SKM-1 treated with dmso at 0.1 percent for 144 hours (cell line): ENCODE measurements around the gene MASP2.
A peak's percentile ranks its signal among the peaks of the same experiment; 100 is the strongest.
"Not testable (repeated sequence)": the region's sequence is repeated elsewhere in the genome, so short reads cannot be mapped to it uniquely, and the experiment has no call there.

ENCODE experiments used
- DNase-seq: peaks from one replicate; lab custom pipeline; 2025; ENCODE audit not compliant: unreplicated experiment; lab: John Stamatoyannopoulos, UW

The MASP2 gene

DNA sequence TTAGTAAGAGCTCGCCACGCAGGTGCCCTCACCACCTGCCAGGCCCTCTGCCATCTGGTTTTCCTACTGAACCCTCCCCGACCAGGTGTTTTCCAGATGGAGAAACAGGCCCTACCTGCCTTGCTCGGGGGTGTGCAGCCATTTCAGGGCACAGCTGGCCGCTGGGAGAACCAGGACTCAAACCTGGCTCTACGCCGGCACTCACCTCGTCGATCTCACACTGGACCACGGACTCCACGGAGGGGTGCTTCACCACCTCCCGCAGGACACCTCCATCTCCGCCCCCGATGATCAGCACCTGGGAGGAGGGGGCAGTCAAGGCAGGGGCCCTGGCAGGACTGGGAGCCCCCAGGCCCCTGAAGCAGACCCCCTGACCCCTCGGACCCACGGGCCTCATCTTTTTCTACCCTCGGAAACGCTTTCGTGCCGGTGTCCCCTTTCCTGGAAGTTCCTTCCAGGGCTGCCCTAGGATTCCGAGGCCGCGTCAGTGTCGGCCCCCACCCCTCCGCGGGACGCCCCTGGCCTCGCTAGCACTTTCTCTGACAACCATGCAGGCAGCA is 11.6 kb upstream of the MASP2 start:
- no peak for DNase-seq

DNA sequence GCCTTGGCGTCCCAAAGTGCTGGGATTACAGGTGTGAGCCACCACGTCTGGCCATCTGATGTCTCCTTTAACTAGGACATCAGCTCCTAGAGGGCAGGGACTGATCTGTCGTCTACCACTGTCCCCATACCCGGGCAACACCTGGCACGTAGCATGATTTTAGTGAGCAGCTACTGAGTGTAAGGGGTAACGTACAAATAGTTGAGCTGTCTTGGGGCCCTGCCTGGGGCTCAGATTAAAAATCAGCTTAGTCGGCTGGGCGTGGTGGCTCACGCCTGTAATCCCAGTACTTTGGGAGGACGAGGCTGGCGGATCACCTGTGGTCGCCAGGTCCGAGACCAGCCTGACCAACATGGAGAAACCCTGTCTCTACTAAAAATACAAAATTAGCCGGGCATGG is 11.0 kb upstream of the MASP2 start:
- DNase-seq = no peak

DNA sequence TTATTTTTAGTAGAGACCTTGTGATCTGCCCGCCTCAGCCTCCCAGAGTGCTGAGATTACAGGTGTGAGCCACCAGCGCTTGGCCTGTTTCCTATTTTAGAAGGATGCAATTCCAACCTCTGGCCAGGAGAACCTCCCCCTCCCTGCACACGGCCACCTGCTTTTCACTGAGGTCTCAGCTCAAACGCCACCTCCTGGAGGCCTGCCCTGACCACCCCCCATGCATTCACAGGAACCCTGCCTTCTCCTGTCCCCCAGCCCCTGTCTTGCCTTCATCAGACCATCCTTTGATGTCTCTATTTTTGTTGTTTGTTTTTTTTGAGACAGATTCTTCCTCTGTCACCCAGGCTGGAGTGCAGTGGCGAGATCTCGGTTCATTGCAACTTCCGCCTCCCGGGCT is 10.4 kb upstream of the MASP2 start:
- no peak for DNase-seq

DNA sequence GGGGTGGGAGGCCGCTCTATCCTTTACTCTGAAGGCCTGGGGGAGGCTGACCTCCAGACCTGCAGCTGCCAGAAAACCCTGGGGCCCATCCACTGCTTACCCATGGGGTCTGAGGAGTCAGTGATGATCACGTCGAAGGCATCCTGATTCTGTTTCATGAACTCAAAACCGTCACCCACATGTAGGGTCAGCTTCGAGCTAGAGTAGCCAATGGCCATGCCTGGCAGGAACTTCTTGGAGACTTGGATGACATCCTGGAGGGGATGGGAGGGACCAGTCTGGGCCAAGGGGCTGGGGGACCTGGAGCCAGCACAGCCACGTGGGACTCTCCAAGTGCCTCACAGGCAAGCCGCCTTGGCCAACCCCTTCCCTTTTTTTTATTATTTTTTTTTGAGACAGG is 9.5 kb upstream of the MASP2 start:
- DNase-seq = no peak

DNA sequence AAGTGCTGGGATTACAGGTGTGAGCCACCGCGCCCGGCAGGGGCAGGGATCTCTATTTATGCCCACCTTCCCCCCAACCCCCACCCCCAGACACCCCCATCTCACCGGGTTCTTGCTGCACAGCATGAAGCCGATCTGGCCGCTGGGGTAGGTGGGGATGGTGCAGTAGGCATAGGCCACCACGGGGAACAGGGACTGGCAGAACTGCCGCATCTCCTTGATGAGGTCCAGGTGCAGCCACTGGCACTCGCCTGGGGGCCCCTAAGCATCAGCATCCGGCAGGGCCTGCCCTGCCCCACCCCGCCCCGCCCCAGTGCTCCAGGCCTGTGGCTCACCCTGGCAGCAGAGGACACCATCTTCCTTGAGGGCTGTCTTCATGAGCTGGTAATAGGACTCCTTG is 8.6 kb upstream of the MASP2 start:
- DNase-seq = no peak

DNA sequence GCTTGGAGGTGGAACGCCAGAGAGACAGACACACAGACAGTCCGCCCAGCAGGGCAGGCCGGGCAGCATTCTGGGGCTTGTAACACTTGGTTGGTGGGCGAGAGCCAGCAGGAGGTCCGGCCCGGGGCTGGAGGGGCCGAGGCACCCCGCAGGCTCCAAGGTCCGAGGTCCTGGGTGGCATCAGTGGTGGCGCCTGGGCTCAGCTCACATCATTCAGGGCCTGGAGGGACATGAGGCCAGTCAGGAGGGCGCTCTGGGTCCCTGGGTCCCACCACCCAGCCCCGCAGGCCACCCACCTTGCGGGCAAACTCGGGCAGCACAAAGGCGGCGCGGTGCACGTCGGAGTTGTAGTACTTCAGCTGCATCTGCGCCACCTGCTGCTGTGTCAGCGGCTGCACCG is 7.6 kb upstream of the MASP2 start:
- no peak for DNase-seq

DNA sequence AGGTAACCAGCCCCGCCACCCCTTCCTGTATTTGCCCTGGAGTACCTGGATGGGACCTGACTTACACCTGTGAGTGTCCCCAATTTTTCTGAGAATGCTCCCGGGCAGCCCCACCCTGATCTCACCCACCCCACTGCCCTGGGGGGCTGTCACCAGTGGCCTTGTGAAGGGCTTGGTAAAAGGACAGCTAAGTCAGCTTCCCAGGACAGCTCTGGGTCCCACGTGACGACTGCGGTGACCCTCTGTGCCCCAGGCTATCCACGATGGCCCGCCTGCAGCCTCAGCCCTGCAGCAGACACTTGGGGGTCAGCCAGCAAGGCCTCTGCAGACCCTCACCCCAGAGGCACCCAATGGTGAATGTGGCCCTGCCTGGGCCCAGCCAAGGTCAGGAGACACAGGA is 7.1 kb upstream of the MASP2 start:
- DNase-seq = no peak

DNA sequence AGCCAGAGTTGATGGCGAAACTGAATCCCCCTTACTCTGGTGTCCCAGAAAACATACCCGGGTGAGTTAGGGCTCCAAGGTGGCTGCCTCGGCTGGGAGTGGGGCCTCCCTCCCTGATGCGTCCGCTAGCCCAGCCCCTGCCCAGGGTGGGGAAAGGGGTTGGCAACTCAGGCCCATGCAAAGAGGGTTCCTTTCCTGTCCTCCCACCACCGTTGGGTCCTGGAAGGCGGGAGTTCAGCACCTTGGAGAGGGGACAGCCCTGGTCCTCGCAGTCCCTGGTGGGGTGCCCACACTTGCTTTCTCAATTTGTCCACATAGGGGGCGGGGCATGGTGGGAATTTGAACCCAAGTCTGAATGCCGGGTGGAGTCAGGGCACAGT is 6.7 kb upstream of the MASP2 start:
- no peak for DNase-seq

DNA sequence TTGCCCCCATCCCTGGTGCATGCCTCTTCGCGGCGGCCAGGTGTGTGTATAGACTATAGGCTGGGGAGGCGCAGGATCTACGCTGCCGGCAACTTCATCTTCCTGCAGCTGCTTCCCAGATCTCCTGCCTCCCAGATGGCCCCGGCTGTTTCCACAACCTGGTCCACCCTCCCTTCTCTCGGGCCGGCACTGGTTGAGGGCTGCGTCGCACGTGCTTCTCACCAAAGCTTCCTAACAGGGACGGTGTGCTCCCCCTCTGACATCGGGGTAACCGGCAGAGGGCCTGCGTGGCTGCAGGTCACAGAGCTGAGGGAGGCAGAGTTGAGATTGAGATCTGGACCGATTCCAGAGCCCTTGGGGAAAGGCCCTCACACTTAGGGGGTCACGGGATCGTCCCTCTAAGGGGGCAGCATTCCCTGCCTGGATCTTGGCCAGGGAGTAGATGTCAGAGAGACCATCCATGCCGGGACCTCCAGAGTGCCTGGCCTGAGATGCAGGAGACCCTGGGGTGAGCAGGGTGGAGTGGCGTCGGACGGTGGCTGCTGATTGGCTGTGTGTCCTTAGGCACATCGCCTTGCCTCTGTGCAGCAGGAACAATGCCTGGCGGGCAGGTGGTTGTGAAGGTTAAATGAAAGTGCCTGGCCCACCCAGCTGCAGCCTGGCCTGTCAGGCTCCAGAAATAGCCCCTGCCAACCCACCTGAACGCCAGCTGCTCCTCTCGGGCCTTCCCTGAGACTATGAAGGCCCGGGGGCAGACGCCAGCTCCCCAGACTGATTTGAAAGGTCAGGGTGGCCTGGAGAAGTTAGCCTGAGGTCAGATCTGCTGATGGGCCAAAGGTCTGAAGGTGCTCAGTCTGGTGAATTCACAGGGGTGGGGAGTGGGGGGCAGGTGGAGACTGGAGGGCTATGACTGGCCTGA is 6.1 kb upstream of the MASP2 start:
- no peak for DNase-seq

DNA sequence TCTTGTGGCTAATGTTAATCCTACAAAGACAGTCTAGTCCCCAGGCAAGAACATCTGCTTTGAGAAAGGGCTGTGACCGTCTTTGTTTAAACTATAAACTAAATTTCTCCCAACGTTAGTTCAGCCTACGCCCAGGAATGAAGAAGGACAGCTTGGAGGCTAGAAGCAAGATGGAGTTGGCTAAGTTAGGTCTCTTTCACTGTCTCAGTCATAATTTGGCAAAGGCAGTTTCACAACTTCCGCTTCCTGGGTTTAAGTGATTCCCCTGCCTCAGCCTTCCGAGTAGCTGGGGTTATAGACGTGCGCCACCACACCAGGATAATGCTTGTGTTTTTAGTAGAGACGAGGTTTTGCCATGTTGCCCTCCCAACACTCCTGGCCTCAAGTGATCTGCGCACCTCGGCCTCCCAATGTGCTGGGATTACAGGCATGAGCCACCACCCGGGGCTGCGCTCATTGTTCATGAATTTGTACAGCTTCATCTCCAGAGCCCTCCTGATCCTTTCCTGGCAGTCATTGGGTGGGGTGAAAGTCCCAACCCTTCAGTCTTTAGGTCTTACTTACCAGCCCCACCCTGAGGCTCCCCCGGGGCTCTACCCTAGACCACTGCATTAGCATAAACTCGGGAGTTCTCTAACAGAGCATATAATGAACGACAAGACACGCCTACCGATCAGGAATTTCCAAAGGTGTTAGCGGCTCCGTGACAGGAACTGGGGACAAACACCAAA is 4.9 kb upstream of the MASP2 start:
- DNase-seq = peak; percentile 76

DNA sequence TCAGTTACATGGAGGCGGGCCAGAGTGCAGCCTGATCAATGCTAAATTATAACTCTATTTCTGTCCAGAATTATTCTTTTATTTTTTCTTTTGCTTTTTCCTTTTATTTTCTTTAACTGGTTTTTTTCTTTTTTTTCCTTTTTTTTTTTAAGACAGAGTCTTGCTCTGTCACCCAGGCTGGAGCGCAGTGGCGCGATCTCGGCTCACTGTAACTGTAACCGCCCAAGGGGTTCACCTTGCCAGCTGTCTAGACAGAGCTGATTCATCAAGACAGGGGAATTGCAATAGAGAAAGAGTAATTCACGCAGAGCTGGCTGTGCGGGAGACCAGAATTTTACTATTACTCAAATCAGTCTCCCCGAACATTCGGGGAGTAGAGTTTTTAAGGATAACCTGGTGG is 4.1 kb upstream of the MASP2 start:
- DNase-seq = not testable (repeated sequence)

DNA sequence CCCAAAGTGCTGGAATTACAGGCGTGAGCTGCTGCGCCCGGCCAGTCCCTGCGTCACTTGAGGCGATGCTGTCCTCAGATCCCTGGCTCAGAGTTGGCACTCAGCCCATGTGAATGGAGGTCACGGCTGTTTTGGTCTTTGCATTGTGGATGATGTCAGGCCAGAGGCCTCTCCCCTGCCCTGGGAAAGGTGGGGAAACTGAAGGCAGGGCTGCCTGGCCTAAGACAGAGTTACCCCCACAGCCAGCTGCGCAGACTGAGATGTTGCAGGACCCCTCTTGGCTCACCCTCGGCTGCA is 821 bp downstream of the MASP2 start:
- DNase-seq = no peak

DNA sequence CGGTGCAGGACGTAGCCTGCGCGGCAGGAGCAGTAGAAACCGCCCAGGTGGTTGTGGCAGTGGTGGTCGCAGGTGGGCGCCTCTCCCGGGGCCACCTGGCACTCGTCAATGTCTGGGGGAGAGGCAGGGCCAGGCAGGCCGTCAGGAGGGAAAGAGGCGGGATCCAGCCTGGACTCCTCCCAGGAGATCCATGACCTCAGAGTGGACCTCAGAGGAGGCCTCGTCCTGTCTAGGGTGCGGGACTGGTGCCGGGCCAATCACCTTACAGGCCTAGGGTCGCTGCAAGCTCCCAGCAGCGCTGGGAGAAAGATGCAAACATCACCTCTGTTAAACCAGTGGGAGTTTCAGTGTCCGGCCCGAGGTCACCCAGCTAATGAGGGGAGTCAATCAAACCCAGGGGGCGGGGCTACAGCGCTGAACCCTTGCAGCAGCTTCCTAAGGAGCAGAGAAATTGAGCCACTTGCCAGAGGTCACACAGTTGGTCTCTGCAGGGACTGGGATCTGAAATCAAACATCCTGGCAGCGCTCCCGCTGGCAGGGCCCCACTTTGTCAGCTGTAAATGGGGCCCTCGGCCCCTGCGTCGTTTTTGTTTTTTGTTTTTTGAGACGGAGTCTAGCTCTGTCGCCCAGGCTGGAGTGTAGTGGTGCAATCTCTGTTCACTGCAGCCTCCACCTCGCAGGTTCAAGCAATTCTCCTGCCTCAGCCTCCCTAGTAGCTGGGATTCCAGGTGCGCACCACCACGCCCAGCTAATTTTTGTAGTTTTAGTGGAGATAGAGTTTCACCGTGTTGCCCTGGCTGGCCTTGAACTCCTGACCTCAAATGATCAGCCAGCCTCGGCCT is 1.4 kb downstream of the MASP2 start:
- DNase-seq = no peak

DNA sequence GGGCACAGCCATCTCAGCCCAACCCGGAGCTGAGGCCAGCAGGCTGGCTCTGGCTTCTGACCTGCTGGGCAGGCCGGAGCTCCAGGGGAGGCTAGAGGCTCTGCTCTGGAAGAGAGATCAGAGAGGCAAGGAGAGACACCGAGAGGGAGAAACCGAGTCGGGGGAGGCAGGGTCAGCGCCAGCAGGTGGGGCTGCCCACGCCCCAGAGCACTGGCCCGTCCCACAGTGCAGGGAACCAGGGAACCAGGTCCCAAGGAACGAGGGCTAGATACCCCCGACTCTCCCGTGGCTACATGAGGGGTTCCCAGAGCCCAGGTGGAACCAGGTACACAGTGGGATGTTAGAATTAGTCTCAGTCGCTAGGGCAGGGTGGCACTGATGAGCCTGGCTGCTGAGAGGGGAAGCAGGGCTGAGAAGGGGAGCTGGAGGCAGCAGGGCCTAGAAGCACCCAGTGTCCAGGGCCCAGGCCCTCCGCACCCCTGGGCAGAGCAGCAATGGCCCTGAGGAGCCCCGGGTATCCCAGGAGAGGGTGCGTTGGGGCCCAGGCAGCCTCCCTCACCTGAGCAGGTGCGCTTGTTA is 2.1 kb downstream of the MASP2 start:
- DNase-seq = no peak

DNA sequence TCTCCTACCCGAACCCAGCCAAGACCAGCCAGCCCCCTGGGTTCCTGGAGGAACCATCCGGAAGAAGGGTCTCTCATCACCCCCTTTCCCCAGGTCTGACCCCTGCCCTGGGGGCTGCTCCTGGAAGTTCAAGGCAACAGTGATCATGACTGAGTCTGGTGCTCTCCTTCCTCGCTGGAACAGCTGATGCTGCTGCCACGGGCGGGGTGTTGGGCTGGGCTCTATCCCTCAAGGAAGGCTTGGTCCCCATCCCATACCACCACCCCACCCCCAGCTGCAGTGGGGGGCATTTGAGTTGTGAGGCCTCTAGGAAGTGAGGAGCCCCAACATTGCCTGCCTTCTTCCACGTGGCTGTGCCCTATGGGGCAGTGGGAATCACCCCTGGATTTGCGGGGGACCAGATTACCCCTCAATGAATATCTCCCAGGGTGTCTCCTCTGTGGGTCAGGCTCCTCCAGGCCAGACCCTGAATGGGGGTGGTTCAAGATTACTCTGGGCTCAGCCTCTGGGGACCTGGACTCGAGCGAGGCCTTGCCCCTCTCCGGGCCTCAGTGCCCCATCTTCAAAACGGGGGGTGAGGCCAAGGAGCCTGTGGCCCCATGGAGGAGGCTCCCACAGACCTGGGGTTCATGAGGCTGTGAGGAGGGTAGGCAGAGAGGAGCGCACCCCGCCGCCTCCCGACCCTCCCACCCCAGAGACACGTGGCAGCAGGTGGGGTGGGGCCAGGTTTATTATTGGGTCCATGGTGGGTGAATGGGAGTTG is 2.8 kb downstream of the MASP2 start:
- DNase-seq = no peak

DNA sequence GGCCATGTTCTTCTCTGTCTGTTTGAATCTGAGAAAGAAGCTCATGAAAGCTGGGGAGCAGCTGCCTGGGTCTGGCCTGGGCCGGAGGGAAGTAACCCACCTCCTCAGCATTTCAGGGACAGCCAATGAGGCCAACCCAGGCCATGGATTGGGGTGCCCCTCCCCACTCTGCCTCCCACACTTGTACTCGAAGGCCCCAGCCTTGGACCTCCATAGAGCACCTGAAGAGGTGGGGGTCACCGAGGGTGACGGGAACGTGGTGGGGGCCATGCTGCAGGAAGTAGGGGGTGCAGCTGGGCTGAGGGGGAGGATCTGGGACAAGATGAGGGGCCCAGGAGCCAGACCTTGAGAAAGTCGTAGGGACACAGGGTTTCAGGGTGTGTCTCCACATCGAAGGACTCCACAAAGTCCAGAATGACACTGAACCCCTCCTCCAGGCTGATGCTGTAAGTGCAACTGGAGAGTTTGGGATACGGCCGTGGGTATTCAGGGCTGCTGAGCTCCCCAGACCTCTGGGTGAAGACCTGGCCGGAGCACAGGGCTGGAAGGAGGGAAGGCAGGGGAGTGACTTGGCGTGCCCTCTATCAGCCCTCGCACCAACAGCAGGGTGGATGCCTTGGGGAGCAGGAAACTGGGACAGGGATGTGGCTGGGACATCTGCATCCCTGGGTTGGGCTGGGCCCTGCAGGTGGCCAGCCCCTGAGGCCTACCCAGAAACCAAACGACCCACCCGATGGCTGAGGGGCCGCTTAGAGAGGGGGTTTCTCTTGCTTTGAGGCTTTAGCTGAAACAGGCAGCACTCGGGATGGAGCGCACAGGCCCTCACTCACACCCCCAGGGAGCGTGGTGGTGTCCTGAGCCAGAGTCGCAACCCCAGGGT is 3.8 kb downstream of the MASP2 start:
- no peak for DNase-seq

DNA sequence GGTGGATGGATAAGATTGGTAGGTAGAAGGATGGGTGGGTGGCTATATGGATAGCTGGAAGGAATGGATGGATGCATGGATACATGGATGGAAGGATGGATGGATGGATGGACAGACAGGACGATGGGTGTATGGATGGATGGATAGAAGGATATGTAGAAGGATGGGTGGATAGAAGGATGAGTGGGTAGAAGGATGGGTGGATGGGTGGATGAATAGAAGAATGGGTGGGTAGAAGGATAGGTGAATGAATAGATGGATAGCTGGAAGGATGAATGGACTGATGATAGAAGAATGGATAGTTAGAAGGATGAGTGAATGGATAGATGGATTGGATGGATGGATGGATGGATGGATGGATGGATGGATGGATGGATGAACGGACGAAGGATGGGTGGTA is 5.0 kb downstream of the MASP2 start:
- DNase-seq = no peak

DNA sequence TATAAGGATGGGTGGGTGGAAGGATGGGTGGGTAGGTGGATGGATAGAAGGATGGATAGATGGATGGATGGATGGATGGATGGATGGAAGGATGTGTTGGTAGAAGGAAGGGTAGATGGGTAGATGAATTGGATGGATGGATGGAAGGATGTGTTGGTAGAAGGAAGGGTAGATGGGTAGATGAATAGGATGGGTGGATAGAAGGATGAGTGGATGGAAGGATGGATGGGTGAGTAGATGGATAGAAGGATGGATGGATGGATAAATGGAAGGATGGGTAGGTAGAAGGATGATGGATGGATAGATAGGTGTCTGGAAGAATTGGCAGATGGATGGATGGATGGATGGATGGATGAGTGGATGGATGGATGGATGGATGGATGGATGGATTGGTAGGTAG is 6.0 kb downstream of the MASP2 start:
- no peak for DNase-seq

DNA sequence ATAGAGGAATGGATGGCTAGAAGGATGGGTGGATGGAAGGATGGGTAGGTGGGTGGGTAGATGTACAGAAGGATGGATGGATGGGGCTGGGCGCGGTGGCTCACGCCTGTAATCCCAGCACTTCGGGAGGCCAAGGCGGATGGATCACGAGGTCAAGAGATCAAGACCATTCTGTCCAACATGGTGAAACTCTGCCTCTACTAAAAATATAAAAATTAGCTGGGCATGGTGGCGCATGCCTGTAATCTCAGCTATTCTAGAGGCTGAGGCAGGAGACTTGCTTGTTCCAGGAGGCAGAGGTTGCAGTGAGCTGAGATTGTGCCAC is 7.0 kb downstream of the MASP2 start:
- DNase-seq = not testable (repeated sequence)
